Astrocyte (in vitro differentiated cells and primary cell): ENCODE data around the gene PLEKHS1. TPM values are rescaled to one million over a fixed set of nuclear protein-coding genes. Genes with fewer than 3 reads are reported as not detected.

Experiments used
- DNase-seq: peaks from one replicate; pipeline ENCODE4 v3.0.0-alpha.2; 2010; ENCODE audit warnings: low read depth
- FAIRE-seq: peaks from 2 replicates; lab custom pipeline; 2011; peaks lifted over from hg19 to GRCh38; lab: Jason Lieb, UNC
- H2AFZ ChIP-seq: 2 replicates; pipeline ENCODE4 v1.6.0; 2012; ENCODE audit warnings: low read depth, low read length, inconsistent platforms
- H3K27ac ChIP-seq: 2 replicates; pipeline ENCODE4 v1.5.1; 2011; ENCODE audit warnings: low read depth, low read length, inconsistent platforms
- H3K27me3 ChIP-seq: 2 replicates; pipeline ENCODE4 v1.6.0; 2011; ENCODE audit warnings: low read length, inconsistent platforms; ENCODE audit not compliant: insufficient read depth
- H3K36me3 ChIP-seq: 2 replicates; pipeline ENCODE4 v1.5.1; 2011; ENCODE audit warnings: low read length, inconsistent platforms; ENCODE audit not compliant: insufficient read depth
- H3K4me1 ChIP-seq: 2 replicates; pipeline ENCODE4 v1.5.1; 2011; ENCODE audit warnings: low read length, inconsistent platforms; ENCODE audit not compliant: insufficient read depth
- H3K4me2 ChIP-seq: 2 replicates; pipeline ENCODE4 v1.6.0; 2012; ENCODE audit warnings: low read length, inconsistent platforms
- H3K4me3 ChIP-seq: 2 replicates; pipeline ENCODE4 v1.5.1; 2011; ENCODE audit warnings: low read depth, mild to moderate bottlenecking, low read length, inconsistent platforms; ENCODE audit not compliant: insufficient read depth
- H3K79me2 ChIP-seq: 2 replicates; pipeline ENCODE4 v1.6.0; 2012; ENCODE audit warnings: mild to moderate bottlenecking, low read length, inconsistent platforms; ENCODE audit not compliant: insufficient read depth
- H3K9ac ChIP-seq: 2 replicates; pipeline ENCODE4 v1.6.0; 2012; ENCODE audit warnings: mild to moderate bottlenecking, low read length, inconsistent platforms
- H3K9me3 ChIP-seq: 2 replicates; pipeline ENCODE4 v1.5.1; 2012; ENCODE audit warnings: low read depth, mild to moderate bottlenecking, low read length, inconsistent platforms; ENCODE audit not compliant: insufficient read depth
- H4K20me1 ChIP-seq: 2 replicates; pipeline ENCODE4 v1.6.0; 2012; ENCODE audit warnings: low read length, inconsistent platforms; ENCODE audit not compliant: insufficient read depth
- H3K27ac Mint-ChIP-seq: one replicate; pipeline ENCODE4 v1.8.0; 2021; ENCODE audit warnings: mild to moderate bottlenecking, mixed read lengths; ENCODE audit not compliant: unreplicated experiment
- H3K27me3 Mint-ChIP-seq: one replicate; pipeline ENCODE4 v1.8.0; 2021; ENCODE audit warnings: low read depth, mixed read lengths; ENCODE audit not compliant: unreplicated experiment
- H3K36me3 Mint-ChIP-seq: one replicate; pipeline ENCODE4 v1.8.0; 2021; ENCODE audit warnings: low read depth, mixed read lengths; ENCODE audit not compliant: unreplicated experiment
- H3K4me1 Mint-ChIP-seq: one replicate; pipeline ENCODE4 v1.8.0; 2021; ENCODE audit warnings: low read depth, mixed read lengths; ENCODE audit not compliant: unreplicated experiment
- H3K4me3 Mint-ChIP-seq: one replicate; pipeline ENCODE4 v1.8.0; 2021; ENCODE audit warnings: mild to moderate bottlenecking, moderate library complexity, mixed read lengths; ENCODE audit not compliant: unreplicated experiment
- H3K9me3 Mint-ChIP-seq: one replicate; pipeline ENCODE4 v1.8.0; 2021; ENCODE audit warnings: mild to moderate bottlenecking, mixed read lengths; ENCODE audit not compliant: unreplicated experiment
- EZH2 ChIP-seq: IDR thresholded peaks from 2 replicates; pipeline ENCODE4 v1.6.1; 2012; ENCODE audit warnings: mild to moderate bottlenecking, low read length, inconsistent platforms; ENCODE audit not compliant: insufficient read depth
- total RNA-seq: library from RNA; stranded (reverse); gene quantifications from 2 replicates; pipeline ENCODE4 v1.2.1, GENCODE V29; 2021
- TF ChIP-seq, protein P1 (sequence below): IDR thresholded peaks from 2 replicates; pipeline ENCODE4 v1.5.1; 2011; ENCODE audit warnings: low read depth, mild to moderate bottlenecking, inconsistent platforms, low read length, moderate library complexity; ENCODE audit not compliant: insufficient read depth

Gene PLEKHS1
- total RNA-seq, 1 donor from 2014 or later = not detected

DNA sequence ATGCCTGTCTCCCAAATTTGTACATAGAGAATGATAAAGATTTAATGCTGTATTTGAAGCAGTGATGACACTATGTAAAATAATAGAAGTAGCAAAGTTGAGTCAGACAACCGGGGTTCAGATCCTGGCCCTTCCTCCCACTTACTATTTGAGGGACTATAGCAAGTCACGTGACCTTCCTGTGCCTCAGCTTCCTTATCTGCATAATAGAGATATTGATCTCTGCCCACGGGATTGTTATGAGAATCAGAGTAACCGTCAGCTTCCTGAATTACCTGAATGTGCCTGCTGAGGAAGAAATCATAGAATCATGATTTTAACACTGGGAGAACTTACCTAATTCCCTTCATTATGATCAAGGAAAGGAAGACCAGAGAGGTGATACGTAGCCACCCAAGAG, 44.9 kb upstream of the PLEKHS1 start:
- H3K9me3 ChIP-seq = no peaks in the 10 kb centered on the region
- peaks cover under 1% of the 10 kb centered on the region for H3K79me2 ChIP-seq
- no peak overlapping the region for H3K9ac ChIP-seq
- no peaks in the 10 kb centered on the region for H3K27me3 ChIP-seq
- no peak for FAIRE-seq
- H4K20me1 ChIP-seq = peaks cover 58% of the 10 kb centered on the region
- no peak for TF ChIP-seq EZH2
- TF ChIP-seq, protein P1, sequence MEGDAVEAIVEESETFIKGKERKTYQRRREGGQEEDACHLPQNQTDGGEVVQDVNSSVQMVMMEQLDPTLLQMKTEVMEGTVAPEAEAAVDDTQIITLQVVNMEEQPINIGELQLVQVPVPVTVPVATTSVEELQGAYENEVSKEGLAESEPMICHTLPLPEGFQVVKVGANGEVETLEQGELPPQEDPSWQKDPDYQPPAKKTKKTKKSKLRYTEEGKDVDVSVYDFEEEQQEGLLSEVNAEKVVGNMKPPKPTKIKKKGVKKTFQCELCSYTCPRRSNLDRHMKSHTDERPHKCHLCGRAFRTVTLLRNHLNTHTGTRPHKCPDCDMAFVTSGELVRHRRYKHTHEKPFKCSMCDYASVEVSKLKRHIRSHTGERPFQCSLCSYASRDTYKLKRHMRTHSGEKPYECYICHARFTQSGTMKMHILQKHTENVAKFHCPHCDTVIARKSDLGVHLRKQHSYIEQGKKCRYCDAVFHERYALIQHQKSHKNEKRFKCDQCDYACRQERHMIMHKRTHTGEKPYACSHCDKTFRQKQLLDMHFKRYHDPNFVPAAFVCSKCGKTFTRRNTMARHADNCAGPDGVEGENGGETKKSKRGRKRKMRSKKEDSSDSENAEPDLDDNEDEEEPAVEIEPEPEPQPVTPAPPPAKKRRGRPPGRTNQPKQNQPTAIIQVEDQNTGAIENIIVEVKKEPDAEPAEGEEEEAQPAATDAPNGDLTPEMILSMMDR = no peak
- no peak for DNase-seq
- no peak overlapping the region for H3K4me3 ChIP-seq
- peaks cover 16% of the 10 kb centered on the region for H3K4me1 ChIP-seq
- H3K27ac ChIP-seq = no peak overlapping the region
- Mint-ChIP-seq H3K36me3 (peaks cover 5% of the 10 kb centered on the region), H3K4me3 (no peak overlapping the region), H3K27me3 (no peaks in the 10 kb centered on the region), H3K9me3 (no peaks in the 10 kb centered on the region), H3K4me1 (peaks cover 31% of the 10 kb centered on the region), H3K27ac (no peak overlapping the region)
- H3K4me2 ChIP-seq = no peak overlapping the region
- no peak overlapping the region for H2AFZ ChIP-seq
- H3K36me3 ChIP-seq = no peaks in the 10 kb centered on the region

DNA sequence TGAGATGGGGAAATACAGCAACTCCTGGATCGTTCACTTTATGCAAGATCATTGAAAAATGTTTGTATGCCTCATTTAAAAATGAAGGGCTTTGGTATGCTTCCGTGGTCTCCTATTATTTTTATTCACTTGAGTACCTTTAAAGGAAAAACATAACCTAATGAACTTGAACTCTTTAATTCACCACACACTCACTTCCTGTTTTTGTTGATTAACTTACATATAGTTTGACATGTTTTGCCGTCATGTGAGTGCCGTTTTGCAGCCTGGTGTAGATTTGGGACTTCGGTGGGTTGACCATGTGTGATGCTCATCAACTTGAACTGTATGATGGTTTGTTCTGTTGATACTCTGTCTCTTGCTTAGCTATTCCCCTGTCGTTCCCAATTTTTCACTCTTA, 42.8 kb upstream of the PLEKHS1 start:
- TF ChIP-seq, protein P1 = no peak
- TF ChIP-seq EZH2 = no peak
- Histone ChIP-seq H3K4me3 (no peak overlapping the region), H3K9ac (no peak overlapping the region), H3K27ac (peak overlapping the region; percentile 27), H2AFZ (no peak overlapping the region), H4K20me1 (peaks cover 65% of the 10 kb centered on the region), H3K36me3 (no peaks in the 10 kb centered on the region), H3K4me1 (peaks cover 16% of the 10 kb centered on the region), H3K4me2 (peak overlapping the region; percentile 77), H3K9me3 (no peaks in the 10 kb centered on the region), H3K27me3 (no peaks in the 10 kb centered on the region), H3K79me2 (peaks cover 3% of the 10 kb centered on the region)
- H3K4me1 Mint-ChIP-seq = peaks cover 31% of the 10 kb centered on the region
- no peak overlapping the region for H3K4me3 Mint-ChIP-seq
- peaks cover 3% of the 10 kb centered on the region for H3K36me3 Mint-ChIP-seq
- H3K9me3 Mint-ChIP-seq = no peaks in the 10 kb centered on the region
- FAIRE-seq (no peak), DNase-seq (no peak)
- no peaks in the 10 kb centered on the region for H3K27me3 Mint-ChIP-seq
- peak overlapping the region; percentile 77 for H3K27ac Mint-ChIP-seq

DNA sequence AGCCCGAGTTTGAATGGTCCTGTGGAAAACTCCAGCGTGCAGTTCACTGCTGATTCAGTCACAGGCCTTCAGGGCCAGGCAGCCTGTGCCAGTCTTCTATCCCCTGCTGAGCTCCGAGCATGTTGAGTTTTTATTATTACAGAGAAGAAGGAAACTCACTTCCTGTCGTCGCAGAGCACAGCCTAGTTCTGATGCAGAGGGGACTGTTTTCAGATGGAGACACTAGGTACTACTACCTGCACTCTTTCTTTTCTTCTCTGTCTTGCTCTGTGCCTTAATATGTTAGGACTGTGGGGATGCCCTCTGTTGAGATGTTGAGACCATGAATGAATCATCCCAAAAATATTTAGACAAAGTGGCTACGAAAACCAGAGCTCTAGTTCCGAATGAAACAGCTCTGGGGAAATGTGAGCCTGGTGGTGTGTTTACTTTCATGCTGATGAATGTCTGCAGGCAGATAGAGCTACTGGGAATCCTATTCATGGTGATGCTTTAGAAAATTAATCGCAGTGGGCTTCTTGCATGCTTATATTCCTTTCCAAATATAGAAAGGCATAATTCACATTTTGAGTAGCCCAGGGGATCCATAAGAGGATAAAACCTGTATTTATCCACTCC, 42.2 kb upstream of the PLEKHS1 start:
- peak overlapping the region; percentile 6 for H3K4me3 ChIP-seq
- FAIRE-seq = peak; percentile 37
- peak overlapping the region; percentile 13 for H2AFZ ChIP-seq
- peaks cover 72% of the 10 kb centered on the region for H4K20me1 ChIP-seq
- H3K4me2 ChIP-seq = peak overlapping the region; percentile 77
- no peak overlapping the region for H3K4me3 Mint-ChIP-seq
- peaks cover 6% of the 10 kb centered on the region for H3K36me3 Mint-ChIP-seq
- H3K27me3 ChIP-seq = no peaks in the 10 kb centered on the region
- no peaks in the 10 kb centered on the region for H3K9me3 Mint-ChIP-seq
- H3K9ac ChIP-seq = peak overlapping the region; percentile 6
- H3K79me2 ChIP-seq = peaks cover 3% of the 10 kb centered on the region
- no peaks in the 10 kb centered on the region for H3K27me3 Mint-ChIP-seq
- H3K27ac Mint-ChIP-seq = peak overlapping the region; percentile 77
- peak; percentile 71 for DNase-seq
- H3K27ac ChIP-seq = peak overlapping the region; percentile 27
- TF ChIP-seq, protein P1 = no peak
- no peak for TF ChIP-seq EZH2
- no peaks in the 10 kb centered on the region for H3K36me3 ChIP-seq
- peaks cover 31% of the 10 kb centered on the region for H3K4me1 Mint-ChIP-seq
- H3K4me1 ChIP-seq = peaks cover 16% of the 10 kb centered on the region
- H3K9me3 ChIP-seq = no peaks in the 10 kb centered on the region
